B cell (primary cell): ENCODE measurements around the gene SLC16A10. TPM values are rescaled to one million over a fixed set of nuclear protein-coding genes. Genes with fewer than 3 reads are reported as not detected.

Experiments used
- ATAC-seq: fragments of 200-7000 bp; cut with Tn5 transposase; one replicate; pipeline ENCODE4 v1.10.0; 2021; ENCODE audit warnings: low read depth, mild to moderate bottlenecking, moderate number of reproducible peaks, moderate library complexity
- CTCF ChIA-PET: fragments of 350-600 bp; sonication (Branson Sonifier 250); formaldehyde crosslinking; loops from one replicate; lab custom pipeline; 2021; ENCODE audit warnings: antibody characterized with exemption, inconsistent platforms; lab: Charles Lee
- POLR2A ChIA-PET: fragments of 350-600 bp; sonication (Branson Sonifier 250); formaldehyde crosslinking; loops from one replicate; lab custom pipeline; 2021; ENCODE audit warnings: antibody characterized with exemption; lab: Charles Lee
- DNase-seq: peaks from one replicate; pipeline ENCODE4 v3.0.0; 2013
- H2AFZ ChIP-seq: 2 replicates; pipeline ENCODE4 v1.6.1; 2012; ENCODE audit warnings: mild to moderate bottlenecking, low read depth, low read length; ENCODE audit not compliant: insufficient read depth, poor library complexity, severe bottlenecking
- H3K27ac ChIP-seq, 2 donors: 1 replicate in 1 of 2; 2 replicates in 1 of 2; pipeline ENCODE4 v1.5.1; 2012 to 2013; ENCODE audit warnings: low read length in 2 of 2, mild to moderate bottlenecking in 2 of 2, moderate library complexity in 1 of 2
- H3K27me3 ChIP-seq, 4 experiments: fragments of 200-600 bp in 1 of 4; sonication (generic) in 1 of 4; replicated peaks in 1 of 4; 1 replicate in 2 of 4; 2 replicates in 2 of 4; pipeline versions ENCODE4 v1.6.1 to v1.7.0; 2013 to 2016; ENCODE audit warnings: low read length in 3 of 4, mild to moderate bottlenecking in 2 of 4, mixed read lengths in 1 of 4, moderate library complexity in 1 of 4; ENCODE audit not compliant: insufficient read depth in 4 of 4, control insufficient read depth in 3 of 4; ENCODE audit errors: control extremely low read depth in 1 of 4
- H3K36me3 ChIP-seq, 2 experiments: replicated peaks in 1 of 2; 1 replicate in 1 of 2; 2 replicates in 1 of 2; pipeline versions ENCODE4 v1.6.1 to v1.7.1; 2013; ENCODE audit warnings: low read length in 1 of 2; ENCODE audit not compliant: insufficient read depth in 2 of 2, control insufficient read depth in 1 of 2; ENCODE audit errors: control extremely low read depth in 1 of 2, extremely low read depth in 1 of 2
- H3K4me1 ChIP-seq, 2 donors: fragments of 200-600 bp in 1 of 2; sonication (generic) in 1 of 2; 1 replicate in 1 of 2; 2 replicates in 1 of 2; pipeline versions ENCODE4 v1.5.1 to v1.6.1; 2013 to 2017; ENCODE audit warnings: low read length in 2 of 2; ENCODE audit not compliant: control insufficient read depth in 2 of 2, insufficient read depth in 2 of 2
- H3K4me2 ChIP-seq: replicated peaks from 2 replicates; pipeline ENCODE3; 2012; ENCODE audit warnings: mild to moderate bottlenecking, low read depth, low read length; ENCODE audit not compliant: poor library complexity, severe bottlenecking
- H3K4me3 ChIP-seq, 5 experiments: fragments of 200-600 bp in 1 of 5; sonication (generic) in 1 of 5; 1 replicate in 3 of 5; 2 replicates in 2 of 5; pipeline versions ENCODE4 v1.5.1 to v1.7.0; 2011 to 2016; ENCODE audit warnings: low read length in 4 of 5, mild to moderate bottlenecking in 4 of 5, low read depth in 2 of 5, control low read depth in 1 of 5, moderate library complexity in 1 of 5; ENCODE audit not compliant: insufficient read depth in 1 of 5; ENCODE audit errors: control extremely low read depth in 1 of 5, extremely low read depth in 1 of 5
- H3K79me2 ChIP-seq: fragments of 200-600 bp; sonication (generic); one replicate; pipeline ENCODE4 v1.6.0; 2016; ENCODE audit warnings: low read length; ENCODE audit not compliant: control insufficient read depth, insufficient read depth
- H3K9ac ChIP-seq: fragments of 200-600 bp; sonication (generic); 2 replicates; pipeline ENCODE4 v1.6.1; 2017; ENCODE audit warnings: mild to moderate bottlenecking, low read length, moderate library complexity
- H3K9me3 ChIP-seq, 3 donors: one replicate each; pipeline versions ENCODE4 v1.6.1 to v1.7.1; 2013; ENCODE audit warnings: low read length in 2 of 3; ENCODE audit not compliant: control insufficient read depth in 2 of 3, insufficient read depth in 1 of 3; ENCODE audit errors: control extremely low read depth in 1 of 3
- H4K20me1 ChIP-seq: 2 replicates; pipeline ENCODE4 v1.6.0; 2012; ENCODE audit warnings: mild to moderate bottlenecking, low read length; ENCODE audit not compliant: insufficient read depth, control insufficient read depth, poor library complexity, severe bottlenecking
- H3K27ac Mint-ChIP-seq: one replicate; pipeline ENCODE4 v1.8.0; 2021; ENCODE audit warnings: mixed read lengths
- H3K27me3 Mint-ChIP-seq: one replicate; pipeline ENCODE4 v1.8.0; 2021; ENCODE audit warnings: mixed read lengths
- H3K4me1 Mint-ChIP-seq: one replicate; pipeline ENCODE4 v1.8.0; 2021; ENCODE audit warnings: mixed read lengths
- H3K4me3 Mint-ChIP-seq: one replicate; pipeline ENCODE4 v1.8.0; 2021; ENCODE audit warnings: mixed read lengths
- H3K9me3 Mint-ChIP-seq: one replicate; pipeline ENCODE4 v1.8.0; 2022; ENCODE audit warnings: mixed read lengths; ENCODE audit not compliant: insufficient read depth
- CTCF ChIP-seq: fragments of 200-600 bp; IDR thresholded peaks from one replicate; pipeline ENCODE4 v1.8.0; 2022; ENCODE audit warnings: antibody characterized with exemption, mild to moderate bottlenecking
- EZH2 ChIP-seq: IDR thresholded peaks from 2 replicates; pipeline ENCODE4 v1.6.1; 2012; ENCODE audit warnings: borderline replicate concordance, low read depth, mild to moderate bottlenecking, moderate library complexity, low read length; ENCODE audit not compliant: insufficient read depth, poor library complexity, severe bottlenecking
- WGBS: methylation state at CpG from one replicate; pipeline ENCODE4 v1.1.5; 2013; ENCODE audit warnings: missing lambda C conversion rate; ENCODE audit not compliant: insufficient coverage; 5-methylcytosine and 5-hydroxymethylcytosine counted together
- intact Hi-C: fragments of 100-400 bp; cut with micrococcal nuclease; formaldehyde crosslinking; loops from one replicate; pipeline ENCODE4 v1.10.0; 2022
- polyA plus RNA-seq: library from polyadenylated mRNA; depleted of rRNA; stranded (reverse); fragments of >200 nt; gene quantifications from 2 replicates; pipeline ENCODE4 v1.2.3, GENCODE V29; 2012
- total RNA-seq, 2 donors: library from RNA; stranded (reverse); fragments of 120-200 nt in 1 of 2; gene quantifications; 1 replicate in 1 of 2; 2 replicates in 1 of 2; pipeline versions ENCODE4 v1.2.3 to v1.2.4, GENCODE V29; 2013 to 2022

SLC16A10 gene
- total and polyA plus RNA-seq, 2 donors (not counting 1 experiment from before 2014, with no cell fraction given), result 0.06 to 0.71 TPM

DNA sequence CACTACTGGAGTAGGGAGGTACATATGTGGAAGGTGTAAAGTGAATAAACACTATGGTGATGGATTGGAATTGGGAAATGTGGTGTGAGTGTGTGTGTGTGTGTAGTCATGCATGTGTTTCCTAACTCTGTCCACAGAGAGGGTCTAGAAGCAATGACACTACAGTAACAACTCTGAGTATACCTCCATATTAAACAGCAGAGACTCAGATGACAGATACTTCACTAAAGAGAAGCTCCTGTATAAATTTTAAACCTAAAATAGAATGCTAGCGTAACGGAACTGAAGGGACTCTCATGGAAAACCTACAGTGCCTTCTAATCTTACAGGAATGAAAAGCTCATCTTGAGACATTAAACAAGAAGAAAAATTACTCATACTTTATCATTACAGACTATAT is 150.5 kb downstream of the SLC16A10 start:
- Histone ChIP-seq H3K36me3 (no peaks in the 10 kb centered on the region), H3K4me1 (no peaks in the 10 kb centered on the region), H3K9ac (no peak overlapping the region), H2AFZ (no peak overlapping the region), H4K20me1 (no peaks in the 10 kb centered on the region), H3K9me3 (no peaks in the 10 kb centered on the region), H3K27ac (no peak overlapping the region), H3K4me3 (no peak overlapping the region), H3K79me2 (no peaks in the 10 kb centered on the region), H3K27me3 (no peaks in the 10 kb centered on the region), H3K4me2 (no peak overlapping the region)
- TF ChIP-seq CTCF (no peak), EZH2 (no peak)
- CTCF ChIA-PET, result interaction anchor here (0.5 kb wide), 1 partner anchor 226 kb away, joined by 4 read pairs; no protein-coding TSS in a partner anchor
- H3K4me1 Mint-ChIP-seq, result peaks cover 2% of the 10 kb centered on the region
- H3K4me3 Mint-ChIP-seq, result no peak overlapping the region
- ATAC-seq, result no peak
- POLR2A ChIA-PET, result no interaction called here
- no peak overlapping the region for H3K27ac Mint-ChIP-seq
- intact Hi-C loops, result no loop called here
- WGBS, result 67% methylated on average over 1 of the region's 2 CpGs
- no peaks in the 10 kb centered on the region for H3K9me3 Mint-ChIP-seq
- peaks cover 15% of the 10 kb centered on the region for H3K27me3 Mint-ChIP-seq
- DNase-seq, result no peak

DNA sequence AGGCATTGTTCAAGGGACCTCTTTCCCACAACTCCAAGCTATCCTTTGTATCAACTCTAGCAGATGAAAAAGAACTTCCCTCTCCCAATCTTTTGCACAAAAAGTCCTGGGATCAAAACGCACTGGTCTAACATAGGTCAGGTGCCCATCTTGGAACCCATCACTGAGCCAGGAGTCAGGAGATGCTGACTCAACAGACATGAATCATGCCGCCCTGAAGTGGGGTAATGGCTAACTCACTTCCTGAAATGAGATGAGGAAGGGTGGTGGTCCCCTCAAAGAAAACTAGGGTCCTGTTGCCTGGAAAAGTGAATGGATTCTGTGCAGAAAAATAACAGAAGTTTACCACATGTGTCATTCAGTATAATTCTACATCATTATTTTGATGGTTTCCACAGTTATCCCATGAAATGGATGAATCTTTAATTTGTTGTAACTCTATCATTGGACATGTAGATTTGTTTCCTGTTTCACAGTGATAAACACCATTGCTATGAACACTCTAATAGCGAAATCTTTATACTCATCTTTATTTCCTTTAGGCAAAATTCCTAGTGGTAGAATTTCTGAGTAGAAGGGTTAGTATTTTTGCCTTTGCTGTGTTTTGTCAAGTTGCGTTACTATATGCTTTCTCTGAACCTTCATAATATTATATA is 151.3 kb downstream of the SLC16A10 start:
- Histone ChIP-seq H3K9ac (no peak overlapping the region), H2AFZ (no peak overlapping the region), H3K36me3 (no peaks in the 10 kb centered on the region), H3K4me1 (no peaks in the 10 kb centered on the region), H4K20me1 (no peaks in the 10 kb centered on the region), H3K79me2 (no peaks in the 10 kb centered on the region), H3K9me3 (no peaks in the 10 kb centered on the region), H3K27ac (no peak overlapping the region), H3K27me3 (no peaks in the 10 kb centered on the region), H3K4me2 (no peak overlapping the region), H3K4me3 (no peak overlapping the region)
- WGBS, result 86% methylated on average over 2 of the region's 4 CpGs
- no peak for DNase-seq
- Mint-ChIP-seq H3K9me3 (no peaks in the 10 kb centered on the region), H3K27me3 (peaks cover 12% of the 10 kb centered on the region), H3K4me3 (no peak overlapping the region), H3K27ac (no peak overlapping the region), H3K4me1 (peaks cover 2% of the 10 kb centered on the region)
- intact Hi-C loops, result no loop called here
- ChIA-PET POLR2A (no interaction called here), CTCF (no interaction called here)
- ATAC-seq, result no peak
- TF ChIP-seq CTCF (no peak), EZH2 (no peak)
